Ovary (tissue), 9 donors: ENCODE results near the gene TACC2. TPM values are rescaled to one million over a fixed set of nuclear protein-coding genes. Genes with fewer than 3 reads are reported as not detected.

Experiments
- DNase-seq, 5 donors: peaks; one replicate each; pipeline ENCODE4 v3.0.0-alpha.2; 2019 to 2020
- H3K27ac ChIP-seq, 2 donors: fragments of 200-600 bp; one replicate each; pipeline versions ENCODE4 v1.5.1 to v1.8.0; 2019 to 2022
- H3K27me3 ChIP-seq: fragments of 200-600 bp; one replicate; pipeline ENCODE4 v1.8.0; 2022
- H3K36me3 ChIP-seq: fragments of 200-600 bp; sonication (generic); one replicate; pipeline ENCODE4 v1.5.1; 2019
- H3K4me1 ChIP-seq: one replicate; pipeline ENCODE4 v1.8.1; 2013; ENCODE audit warnings: mild to moderate bottlenecking, moderate library complexity; ENCODE audit not compliant: insufficient read depth
- H3K4me3 ChIP-seq: fragments of 200-600 bp; sonication (generic); one replicate; pipeline ENCODE4 v1.5.1; 2017
- H3K9me3 ChIP-seq, 2 donors: fragments of 200-600 bp in 1 of 2; sonication (generic) in 1 of 2; one replicate each; pipeline versions ENCODE4 v1.5.1 to v1.8.1; 2013 to 2019; ENCODE audit warnings: mild to moderate bottlenecking in 1 of 2, moderate library complexity in 1 of 2
- CTCF ChIP-seq, 3 donors: fragments of 450-650 bp in 2 of 3; fragments of 200-600 bp in 1 of 3; IDR thresholded peaks; one replicate each; pipeline versions ENCODE4 v1.5.1 to v1.8.0; 2016 to 2022; ENCODE audit warnings: antibody characterized with exemption in 3 of 3, mild to moderate bottlenecking in 1 of 3
- EP300 ChIP-seq: sonication (generic); formaldehyde crosslinking; IDR thresholded peaks from one replicate; pipeline ENCODE4 v1.6.1; 2017; ENCODE audit warnings: antibody characterized with exemption
- POLR2A ChIP-seq: fragments of 450-650 bp; IDR thresholded peaks from one replicate; pipeline ENCODE4 v1.6.1; 2017; ENCODE audit warnings: antibody characterized with exemption, mild to moderate bottlenecking, moderate library complexity
- WGBS, 3 donors: extraction: QIAGEN DNeasy Blood & Tissue Kit in 1 of 3; methylation state at CpG; one replicate each; pipeline versions ENCODE4 v1.1.5 to v1.1.7; 2013 to 2017; 5-methylcytosine and 5-hydroxymethylcytosine counted together
- intact Hi-C, 4 donors: fragments of 100-400 bp; cut with DNase I; formaldehyde crosslinking; loops; one replicate each; pipeline versions ENCODE4 v1.11.0 to v1.15.1; 2022 to 2023
- polyA plus RNA-seq, 2 donors: library from polyadenylated mRNA; stranded (reverse); fragments of 200-250 nt in 1 of 2; fragments of 350-450 nt in 1 of 2; fragmentation: Illumina TruSeq in 1 of 2; extraction: RNeasy Lipid Tissue Mini Kit (QIAGEN cat#74804) in 1 of 2; gene quantifications; one replicate each; pipeline ENCODE4 v1.2.3, GENCODE V29; 2013 to 2014
- total RNA-seq, 7 donors: library from RNA; depleted of rRNA in 2 of 7; stranded (reverse); fragments of >200 nt in 2 of 7; fragmentation: NEBNext Ultra II Directional in 3 of 7; extraction: Animal tissue kit (Norgen Biotek cat#: 25700) in 3 of 7; gene quantifications; one replicate each; pipeline versions ENCODE4 v1.1.0 to v1.2.4, GENCODE V29; 2016 to 2023
- donor health status: DM: no; HTN: no; CAD: no; lungs with moderate emphysema.
- donor health status: DM: no; HTN: no; CAD: no.
- donor health status: Bipolar disorder and iron deficiency.
- donor health status: DM: yes; HTN: yes; CAD: no.
- donor health status: DM: no; HTN: no; CAD: no.
- donor health status: DM: yes; HTN: yes; CAD: no.

Gene TACC2
- total and polyA plus RNA-seq, 9 donors, result 6.1 to 66.4 (median 14.2) TPM

GRCh38 chr10:122190176-122190943 lies 201.4 kb downstream of the TACC2 start:
- Histone ChIP-seq H3K27me3 (no peaks in the 10 kb centered on the region), H3K36me3 (no peaks in the 10 kb centered on the region), H3K4me1 (no peaks in the 10 kb centered on the region), H3K27ac (no peak overlapping the region), H3K9me3 (no peaks in the 10 kb centered on the region), H3K4me3 (no peak overlapping the region)
- TF ChIP-seq EP300 (no peak), POLR2A (no peak), CTCF (IDR thresholded peaks at IDR 0.05) (no peak)
- intact Hi-C loops, result no loop called here
- no peak for DNase-seq
- WGBS, 3 donors, result 85 to 86% (median 86%) methylated on average over 19 of the region's 19 CpGs

- 75 to 82% (median 81%) methylated on average over 18 of the region's 18 CpGs for WGBS, 3 donors
- TF ChIP-seq POLR2A (no peak), EP300 (no peak), CTCF (IDR thresholded peaks at IDR 0.05) (no peak)
- no peak overlapping the region for H3K4me3 ChIP-seq
- H3K36me3 ChIP-seq, result no peaks in the 10 kb centered on the region
- H3K27ac ChIP-seq, result no peak overlapping the region
- H3K4me1 ChIP-seq, result no peaks in the 10 kb centered on the region
- no peaks in the 10 kb centered on the region for H3K27me3 ChIP-seq
- intact Hi-C loops, result no loop called here
- H3K9me3 ChIP-seq, result no peaks in the 10 kb centered on the region
- DNase-seq, result no peak
Measured at GRCh38 chr10:122191936-122192541, 203.1 kb downstream of the TACC2 start.

- no peaks in the 10 kb centered on the region for H3K27me3 ChIP-seq
- no peak overlapping the region for H3K27ac ChIP-seq
- intact Hi-C loops, result no loop called here
- no peaks in the 10 kb centered on the region for H3K4me1 ChIP-seq
- TF ChIP-seq EP300 (no peak), CTCF (IDR thresholded peaks at IDR 0.05) (no peak), POLR2A (no peak)
- no peaks in the 10 kb centered on the region for H3K9me3 ChIP-seq
- H3K4me3 ChIP-seq, result no peak overlapping the region
- H3K36me3 ChIP-seq, result no peaks in the 10 kb centered on the region
- 95% methylated on average over 9 of the region's 9 CpGs for WGBS, 3 donors
- DNase-seq, result no peak
Measured at GRCh38 chr10:122194251-122194650, 205.3 kb downstream of the TACC2 start.

- no peak overlapping the region for H3K27ac ChIP-seq
- no peak overlapping the region for H3K4me3 ChIP-seq
- H3K9me3 ChIP-seq, result no peaks in the 10 kb centered on the region
- H3K27me3 ChIP-seq, result no peaks in the 10 kb centered on the region
- no peaks in the 10 kb centered on the region for H3K36me3 ChIP-seq
- DNase-seq, result no peak
- no peaks in the 10 kb centered on the region for H3K4me1 ChIP-seq
- TF ChIP-seq EP300, result no peak
- no peak for TF ChIP-seq POLR2A
- TF ChIP-seq CTCF (IDR thresholded peaks at IDR 0.05), result no peak
- 63 to 76% (median 76%) methylated on average over 12 of the region's 12 CpGs for WGBS, 3 donors
- intact Hi-C loops, result no loop called here
Measured at GRCh38 chr10:122196218-122196617, 207.3 kb downstream of the TACC2 start.
